Left colon (tissue), 2 donors: ENCODE measurements around the gene CCDC180. TPM values are rescaled to one million over a fixed set of nuclear protein-coding genes. Genes with fewer than 3 reads are reported as not detected.
"Not testable (repeated sequence)": the region's sequence is repeated elsewhere in the genome, so short reads cannot be mapped to it uniquely, and the experiment has no call there.

Source experiments
- ATAC-seq: fragments of 200-7000 bp; cut with Tn5 transposase; one replicate; pipeline ENCODE4 v1.9.1; 2020; ENCODE audit warnings: mild to moderate bottlenecking, moderate library complexity
- DNase-seq, 2 donors: peaks; one replicate each; pipeline ENCODE4 v3.0.0-alpha.2; 2020
- intact Hi-C, 2 donors: fragments of 100-400 bp; cut with DNase I in 1 of 2; cut with micrococcal nuclease in 1 of 2; formaldehyde crosslinking; loops; one replicate each; pipeline versions ENCODE4 v1.11.2 to v1.14.0; 2022; cut with DNase I, micrococcal nuclease
- total RNA-seq, 2 donors: library from RNA; stranded (reverse); fragmentation: NEBNext Ultra II Directional; extraction: Animal tissue kit (Norgen Biotek cat#: 25700); gene quantifications; one replicate each; pipeline ENCODE4 v1.2.1, GENCODE V29; 2021
- donor health status: DM: no; HTN: no; CAD: no.
- donor health status: DM: yes; HTN: yes; CAD: no.

The CCDC180 gene
- total RNA-seq, 2 donors from 2014 or later, result 1.2 to 2.0 TPM

- DNase-seq (peak; percentile 48 to 82), ATAC-seq (peak; percentile 100)
- intact Hi-C loops, result no loop called here
These were observed 368 bp upstream of the CCDC180 start for GRCh38 chr9:97307091-97307490.

DNA sequence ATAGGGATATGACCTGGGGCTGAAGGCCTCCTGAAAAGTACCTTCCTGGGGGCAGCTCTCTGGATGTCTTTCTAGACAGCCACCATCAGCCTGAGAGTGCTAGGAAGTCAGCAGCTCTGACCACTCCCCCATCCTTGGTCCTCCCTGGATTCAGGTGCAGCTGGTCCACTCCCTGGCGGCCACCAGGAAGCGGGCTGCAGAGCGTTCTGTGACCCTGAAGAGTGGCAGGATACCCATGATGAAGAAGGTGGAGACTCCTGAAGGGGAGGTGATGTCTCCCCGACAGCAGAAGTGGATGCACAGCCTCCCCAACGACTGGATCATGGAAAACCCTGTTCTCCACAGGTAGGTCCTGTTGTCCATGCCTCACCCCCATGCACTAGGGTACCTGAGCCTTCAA, 1.8 kb downstream of the CCDC180 start:
- intact Hi-C loops, result no loop called here
- ATAC-seq (no peak), DNase-seq (no peak)

- DNase-seq, result no peak
- ATAC-seq, result no peak
- intact Hi-C loops, result no loop called here
These were observed 2.6 kb downstream of the CCDC180 start for GRCh38 chr9:97310023-97310422.

DNA sequence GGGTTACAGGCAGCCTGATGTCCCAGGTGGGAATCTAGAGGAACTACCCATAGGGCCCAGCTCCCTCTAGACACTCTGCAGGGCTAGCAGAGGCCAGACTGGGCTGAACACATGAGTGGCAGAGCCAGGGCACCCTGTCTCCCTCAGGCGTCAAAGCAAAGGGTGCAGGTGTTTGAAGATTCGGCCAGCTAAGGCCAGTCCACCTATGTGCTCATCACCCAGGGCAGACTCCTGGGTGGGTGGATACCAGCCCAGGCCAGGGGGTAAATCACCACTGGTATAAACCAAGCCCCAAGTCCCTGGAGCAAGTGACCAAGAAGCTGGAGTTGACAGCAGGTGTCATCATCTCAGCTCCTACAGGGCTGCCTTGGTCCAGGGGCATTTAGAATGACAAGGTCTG, 3.4 kb downstream of the CCDC180 start:
- no peak for ATAC-seq
- intact Hi-C loops, result no loop called here
- DNase-seq, result no peak

DNA sequence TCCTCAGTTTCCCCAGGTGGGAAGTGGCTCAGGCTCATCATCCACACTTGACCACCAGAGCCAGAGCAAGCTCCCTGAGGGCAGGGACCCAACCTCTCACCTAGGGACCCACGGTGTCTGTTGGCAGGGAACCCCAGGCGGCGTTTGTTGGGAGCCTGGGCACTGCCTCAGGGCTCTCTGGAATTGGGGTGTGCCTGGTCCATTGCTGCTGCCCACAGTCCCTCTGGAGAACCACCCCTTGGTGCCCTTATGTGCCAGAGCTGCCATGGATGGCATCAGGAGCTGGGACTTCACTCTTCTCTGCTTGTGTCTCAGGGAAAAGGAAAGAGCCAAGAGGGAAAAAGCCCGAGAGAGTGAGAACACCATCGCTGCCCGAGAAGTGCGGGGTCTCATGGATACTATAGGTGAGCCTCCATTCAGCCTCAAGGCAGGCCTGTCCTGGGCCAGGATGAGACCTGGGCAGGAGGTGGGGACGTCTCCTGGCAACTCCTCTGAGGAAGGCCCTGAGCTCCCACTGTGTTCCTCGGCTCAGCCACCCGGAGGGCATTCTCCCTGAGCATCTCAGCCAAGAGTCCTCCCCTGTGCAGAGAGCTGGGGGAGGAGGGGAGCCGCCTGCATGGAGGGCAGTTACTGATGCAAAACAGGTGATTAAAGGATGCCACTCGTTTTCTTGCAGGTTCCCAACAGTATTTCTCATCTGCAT, 4.5 kb downstream of the CCDC180 start:
- intact Hi-C loops, result no loop called here
- ATAC-seq (no peak), DNase-seq (no peak)

DNA sequence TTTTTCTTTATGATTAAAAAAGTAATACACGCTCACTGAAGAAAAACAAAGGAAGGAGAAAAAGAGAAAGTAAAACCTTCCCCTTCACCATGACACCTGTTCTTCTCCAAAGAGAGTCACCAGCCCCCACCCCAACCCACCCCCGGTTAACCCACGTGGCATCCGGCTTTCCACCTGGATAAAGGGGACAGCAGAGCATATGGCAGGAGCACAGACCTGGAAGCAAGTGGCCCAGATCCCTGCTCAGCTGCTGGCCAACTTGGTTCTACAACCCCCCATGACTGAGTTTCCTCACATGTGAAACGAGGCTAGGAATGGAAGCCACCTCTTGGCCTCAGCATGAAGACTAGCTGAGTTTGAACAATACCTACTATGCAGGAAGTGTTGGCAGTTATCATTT, 5.1 kb downstream of the CCDC180 start:
- intact Hi-C loops, result no loop called here
- DNase-seq, result no peak
- no peak for ATAC-seq

GRCh38 chr9:97313243-97313642, 5.8 kb downstream of the CCDC180 start:
- ATAC-seq (no peak), DNase-seq (no peak)
- intact Hi-C loops, result no loop called here

GRCh38 chr9:97313746-97314145, 6.3 kb downstream of the CCDC180 start:
- DNase-seq (no peak), ATAC-seq (no peak)
- intact Hi-C loops, result no loop called here

DNA sequence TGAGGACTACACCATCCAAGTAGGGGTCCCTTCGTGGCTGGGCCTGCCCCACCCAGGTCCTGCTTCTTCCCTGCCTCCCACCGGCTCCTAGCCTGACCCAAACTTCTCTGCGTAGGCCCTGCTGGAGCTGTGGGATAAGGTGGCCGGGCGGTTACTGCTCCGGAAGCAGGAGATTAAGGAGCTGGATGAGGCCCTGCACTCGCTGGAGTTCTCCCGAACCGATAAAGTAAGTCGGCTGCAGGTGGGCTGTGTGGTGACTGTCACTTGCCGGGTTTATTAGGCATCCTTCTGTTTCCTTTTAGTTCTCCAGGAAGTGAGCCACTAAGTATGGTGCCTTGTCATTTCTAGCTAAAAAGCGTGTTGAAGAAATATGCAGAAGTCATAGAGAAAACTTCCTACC, 7.0 kb downstream of the CCDC180 start:
- intact Hi-C loops, result no loop called here
- no peak for ATAC-seq
- DNase-seq, result no peak

- intact Hi-C loops, result no loop called here
- DNase-seq (no peak), ATAC-seq (no peak)
These were observed 8.1 kb downstream of the CCDC180 start for GRCh38 chr9:97315550-97315949.

DNA sequence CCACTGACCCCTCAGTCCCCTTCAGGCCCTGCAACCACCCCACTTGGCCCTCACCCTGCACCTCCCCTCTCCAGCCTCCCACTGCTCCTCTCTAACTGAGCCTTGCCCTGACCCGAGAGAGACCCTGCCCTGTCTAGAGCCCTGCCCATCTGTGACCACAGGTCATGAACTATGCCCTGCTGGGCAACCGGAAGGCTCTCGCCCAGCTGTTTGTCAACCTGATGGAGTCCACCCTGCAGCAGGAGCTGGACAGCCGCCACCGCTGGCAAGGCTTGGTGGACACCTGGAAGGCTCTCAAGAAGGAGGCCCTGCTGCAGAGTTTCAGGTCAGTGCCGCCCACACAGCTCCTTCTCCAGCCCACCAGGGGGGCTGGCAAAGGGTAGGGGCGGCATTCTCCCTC, 9.4 kb downstream of the CCDC180 start:
- intact Hi-C loops, result no loop called here
- ATAC-seq, result no peak

DNA sequence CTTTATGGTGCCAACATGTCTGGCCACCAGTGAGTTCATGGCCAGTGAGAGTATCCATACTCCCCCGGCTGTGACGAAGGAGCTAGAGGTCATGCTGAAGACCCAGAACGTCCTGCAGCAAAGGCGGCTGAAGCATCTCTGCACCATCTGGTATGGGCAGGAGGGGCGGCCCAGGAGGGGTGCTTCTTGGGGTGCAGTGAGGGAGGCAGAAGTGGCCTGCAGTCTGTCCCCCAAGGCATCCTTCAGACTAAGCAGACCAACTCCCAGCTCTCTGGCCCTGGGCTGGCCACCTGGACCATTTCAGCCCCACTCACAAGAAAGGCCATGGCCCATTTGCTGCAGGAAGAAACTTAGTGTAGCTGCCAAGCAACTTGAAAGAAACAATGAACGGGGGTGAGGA, 11.0 kb downstream of the CCDC180 start:
- DNase-seq (no peak), ATAC-seq (no peak)
- intact Hi-C loops, result no loop called here

More for the DNA sequence above, 9.4 kb downstream of the CCDC180 start:
- no peak for DNase-seq

DNA sequence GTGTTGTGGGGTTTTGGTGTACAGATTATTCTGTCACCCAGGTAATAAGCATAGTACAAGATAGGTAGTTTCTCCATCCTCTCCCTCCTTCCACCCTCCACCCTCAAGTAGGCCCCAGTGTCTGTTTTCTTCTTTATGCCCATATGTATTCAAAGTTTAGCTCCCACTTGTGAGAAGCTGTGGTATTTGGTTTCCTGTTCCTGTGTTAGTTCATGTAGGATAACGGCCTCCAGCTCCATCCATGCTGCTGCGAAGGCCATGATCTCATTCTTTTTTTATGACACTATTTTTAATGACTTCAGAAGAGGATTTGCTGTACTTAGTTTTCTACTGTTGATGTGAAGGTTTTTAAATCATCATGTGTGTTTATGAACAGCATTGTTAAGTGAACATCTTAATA, 11.9 kb downstream of the CCDC180 start:
- DNase-seq, result no peak
- intact Hi-C loops, result no loop called here
- no peak for ATAC-seq

DNA sequence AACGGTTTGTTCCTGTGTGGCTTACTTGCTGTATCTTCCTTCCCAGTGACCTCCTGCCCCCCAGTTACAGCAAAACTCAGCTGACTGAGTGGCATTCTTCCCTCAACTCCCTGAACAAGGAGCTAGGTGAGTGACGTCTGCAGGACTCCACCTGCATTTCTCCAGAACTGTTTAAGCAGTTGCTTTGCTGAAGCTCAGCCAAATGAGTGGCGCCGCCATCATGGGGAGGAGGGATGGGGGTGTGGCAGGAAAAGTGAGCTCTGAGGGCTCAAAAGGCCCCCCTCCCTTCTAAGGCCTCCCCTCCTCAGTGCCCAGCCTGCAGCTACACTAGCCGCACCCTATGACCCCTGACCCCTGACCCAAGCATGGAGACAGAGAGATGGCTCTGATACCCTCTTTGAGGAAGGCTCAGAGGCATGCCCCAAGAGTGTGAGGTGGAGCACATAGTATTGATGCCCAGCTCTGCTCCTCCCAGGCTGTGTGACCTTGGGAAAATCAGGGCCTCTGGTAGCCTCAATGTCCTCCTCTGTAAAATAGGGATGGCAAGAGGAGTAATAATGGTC, 12.7 kb downstream of the CCDC180 start:
- intact Hi-C loops, result no loop called here
- DNase-seq (no peak), ATAC-seq (no peak)

- no peak for ATAC-seq
- intact Hi-C loops, result no loop called here
- no peak for DNase-seq
These were observed 13.8 kb downstream of the CCDC180 start for GRCh38 chr9:97321251-97321650.

GRCh38 chr9:97321691-97322090, 14.2 kb downstream of the CCDC180 start:
- intact Hi-C loops, result no loop called here
- no peak for ATAC-seq
- DNase-seq, result no peak

- ATAC-seq (no peak), DNase-seq (no peak)
- intact Hi-C loops, result no loop called here
These were observed 14.6 kb downstream of the CCDC180 start for GRCh38 chr9:97322105-97322504.

DNA sequence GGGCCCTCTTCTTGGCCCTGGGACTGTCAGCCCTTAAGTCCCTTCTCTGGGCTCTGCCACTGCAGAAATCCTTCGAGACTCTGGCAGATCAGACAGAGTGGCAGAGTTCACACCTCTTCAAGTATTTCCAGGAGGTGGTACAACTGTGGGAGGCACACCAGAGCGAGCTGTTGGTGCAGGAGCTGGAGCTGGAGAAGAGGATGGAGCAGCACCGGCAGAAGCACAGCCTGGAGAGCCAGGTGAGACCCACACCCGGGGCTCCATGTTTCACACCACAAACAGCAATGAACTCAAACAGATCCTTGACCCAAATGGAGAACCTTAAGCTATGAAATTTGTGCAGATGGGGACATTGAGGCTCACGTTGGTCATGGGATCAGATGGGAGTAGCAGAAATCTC, 17.5 kb downstream of the CCDC180 start:
- DNase-seq (no peak), ATAC-seq (no peak)
- intact Hi-C loops, result no loop called here

GRCh38 chr9:97327562-97327961, 20.1 kb downstream of the CCDC180 start:
- DNase-seq (no peak), ATAC-seq (no peak)
- intact Hi-C loops, result no loop called here

DNA sequence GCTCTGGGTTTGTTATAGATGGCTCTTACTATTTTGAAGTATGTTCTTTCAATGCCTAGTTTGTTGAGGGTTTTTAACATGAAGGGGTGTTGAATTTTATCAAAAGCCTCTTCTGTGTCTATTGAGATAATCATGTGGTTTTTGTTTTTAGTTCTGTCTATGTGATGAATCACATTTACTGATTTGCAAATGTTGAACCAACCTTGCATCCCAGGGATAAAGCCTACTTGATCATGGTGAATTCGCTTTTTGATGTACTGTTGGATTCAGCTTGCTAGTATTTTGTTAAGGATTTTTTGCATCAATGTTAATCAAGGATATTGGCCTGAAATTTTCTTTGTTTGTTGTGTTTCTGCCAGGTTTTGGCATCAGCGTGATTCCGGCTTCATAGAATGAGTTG, 25.5 kb downstream of the CCDC180 start:
- ATAC-seq, result no peak
- intact Hi-C loops, result no loop called here

DNA sequence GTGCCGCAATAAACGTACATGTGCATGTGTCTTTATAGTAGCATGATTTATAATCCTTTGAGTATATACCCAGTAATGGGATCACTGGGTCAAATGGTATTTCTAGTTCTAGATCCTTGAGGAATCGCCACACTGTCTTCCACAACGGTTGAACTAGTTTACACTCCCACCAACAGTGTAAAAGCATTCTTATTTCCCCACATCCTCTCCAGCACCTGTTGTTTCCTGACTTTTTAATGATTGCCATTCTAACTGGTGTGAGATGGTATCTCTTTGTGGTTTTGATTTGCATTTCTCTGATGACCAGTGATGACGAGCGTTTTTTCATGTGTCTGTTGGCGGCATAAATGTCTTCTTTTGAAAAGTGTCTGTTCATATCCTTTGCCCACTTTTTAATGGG, 28.2 kb downstream of the CCDC180 start:
- not testable (repeated sequence) for DNase-seq

More for the DNA sequence above, 25.5 kb downstream of the CCDC180 start:
- no peak for DNase-seq

More for the DNA sequence above, 28.2 kb downstream of the CCDC180 start:
- ATAC-seq, intact Hi-C loops: not testable (repeated sequence)
